Stomach (tissue), 9 donors: ENCODE measurements around the gene TEX48. TPM values are rescaled to one million over a fixed set of nuclear protein-coding genes. Genes with fewer than 3 reads are reported as not detected.

Experiments used
- DNase-seq, 2 donors: peaks; one replicate each; pipeline versions ENCODE4 v3.0.0 to v3.0.0-alpha.2; 2013 to 2019
- H3K27ac ChIP-seq, 5 donors: fragments of 200-600 bp in 4 of 5; sonication (generic) in 4 of 5; one replicate each; pipeline ENCODE4 v1.5.1; 2013 to 2019; ENCODE audit warnings: mild to moderate bottlenecking in 1 of 5, moderate library complexity in 1 of 5
- H3K27me3 ChIP-seq, 3 donors: fragments of 200-600 bp; sonication (generic); one replicate each; pipeline ENCODE4 v1.5.1; 2017 to 2019; ENCODE audit warnings: mixed run types in 1 of 3
- H3K36me3 ChIP-seq, 4 donors: fragments of 200-600 bp; sonication (generic); 1 replicate in 3 of 4; 2 replicates in 1 of 4; pipeline ENCODE4 v1.5.1; 2016 to 2019
- H3K4me1 ChIP-seq, 4 donors: fragments of 200-600 bp; sonication (generic); one replicate each; pipeline ENCODE4 v1.5.1; 2016 to 2019
- H3K4me3 ChIP-seq, 4 donors: fragments of 200-600 bp; sonication (generic) in 3 of 4; one replicate each; pipeline ENCODE4 v1.5.1; 2016 to 2019; ENCODE audit warnings: mild to moderate bottlenecking in 1 of 4
- H3K9me3 ChIP-seq, 4 donors: fragments of 200-600 bp; sonication (generic); one replicate each; pipeline ENCODE4 v1.5.1; 2016 to 2019
- EP300 ChIP-seq: sonication (generic); formaldehyde crosslinking; IDR thresholded peaks from one replicate; pipeline ENCODE4 v1.6.1; 2017; ENCODE audit warnings: antibody characterized with exemption
- POLR2A ChIP-seq, 4 donors: fragments of 450-650 bp; IDR thresholded peaks; one replicate each; pipeline ENCODE4 v1.6.1; 2016; ENCODE audit warnings: antibody characterized with exemption in 4 of 4, control low read depth in 2 of 4, mild to moderate bottlenecking in 1 of 4, moderate library complexity in 1 of 4
- POLR2AphosphoS5 ChIP-seq, 3 donors: sonication (generic); formaldehyde crosslinking; IDR thresholded peaks; one replicate each; pipeline ENCODE4 v1.6.1; 2016; ENCODE audit warnings: antibody characterized with exemption in 3 of 3
- WGBS, 5 donors: extraction: QIAGEN DNeasy Blood & Tissue Kit in 3 of 5; methylation state at CpG; one replicate each; pipeline versions ENCODE4 v1.1.5 to v1.1.7; 2013 to 2018; 5-methylcytosine and 5-hydroxymethylcytosine counted together
- intact Hi-C: fragments of 100-400 bp; cut with DNase I; formaldehyde crosslinking; loops from one replicate; pipeline ENCODE4 v1.15.1; 2023; ENCODE audit warnings: low total_unique reads
- polyA plus RNA-seq, 3 donors: library from polyadenylated mRNA; stranded (reverse); fragments of 200-250 nt; gene quantifications; one replicate each; pipeline ENCODE4 v1.2.3, GENCODE V29; 2013
- total RNA-seq, 5 donors: library from RNA; depleted of rRNA; stranded (reverse); fragments of >200 nt; gene quantifications; one replicate each; pipeline versions ENCODE4 v1.1.0 to v1.2.3, GENCODE V29; 2014 to 2016
- TF ChIP-seq, protein P1 (sequence below), 7 experiments: fragments of 450-650 bp in 4 of 7; fragments of 200-600 bp in 3 of 7; sonication (generic) in 3 of 7; IDR thresholded peaks; one replicate each; pipeline ENCODE4 v1.5.1; 2016 to 2019; ENCODE audit warnings: antibody characterized with exemption in 7 of 7, control low read depth in 2 of 7, mild to moderate bottlenecking in 1 of 7
- donor health status: healthy with polysubstance abuse.
- donor health status: Bipolar disorder and iron deficiency.
- donor health status: healthy.

The TEX48 gene
- total and polyA plus RNA-seq, 8 donors = not detected

DNA sequence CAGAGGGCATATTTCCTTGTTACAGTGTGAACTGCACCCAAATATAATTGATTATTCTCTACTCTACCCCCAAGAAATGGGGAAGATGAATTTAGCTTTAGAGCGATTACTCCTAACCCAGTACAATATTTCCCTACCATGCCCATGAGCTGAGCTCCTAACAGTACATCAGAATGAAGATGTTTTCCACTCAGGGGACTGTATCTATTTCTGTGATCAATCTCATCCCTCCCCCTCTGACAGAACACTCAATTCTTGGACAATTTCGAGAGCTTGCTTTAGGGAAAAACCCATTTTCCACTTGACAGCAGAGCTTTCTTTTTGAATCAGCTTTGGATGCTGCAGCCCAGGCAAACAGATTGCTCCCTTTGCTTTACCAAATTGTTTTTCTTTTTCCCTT lies 24.7 kb upstream of the TEX48 start:
- no peak overlapping the region for H3K27ac ChIP-seq
- no peak overlapping the region for H3K4me3 ChIP-seq
- no peaks in the 10 kb centered on the region for H3K27me3 ChIP-seq
- no peaks in the 10 kb centered on the region for H3K9me3 ChIP-seq
- intact Hi-C loops = no loop called here
- H3K36me3 ChIP-seq = no peaks in the 10 kb centered on the region
- 81 to 94% (median 89%) methylated on average over 2 of the region's 2 CpGs for whole genome bisulfite sequencing, 5 donors
- H3K4me1 ChIP-seq = no peaks in the 10 kb centered on the region
- DNase-seq = no peak
- TF ChIP-seq EP300 (no peak), POLR2A (IDR thresholded peaks at IDR 0.05) (no peak), POLR2AphosphoS5 (IDR thresholded peaks at IDR 0.05) (no peak)
- TF ChIP-seq, protein P1, sequence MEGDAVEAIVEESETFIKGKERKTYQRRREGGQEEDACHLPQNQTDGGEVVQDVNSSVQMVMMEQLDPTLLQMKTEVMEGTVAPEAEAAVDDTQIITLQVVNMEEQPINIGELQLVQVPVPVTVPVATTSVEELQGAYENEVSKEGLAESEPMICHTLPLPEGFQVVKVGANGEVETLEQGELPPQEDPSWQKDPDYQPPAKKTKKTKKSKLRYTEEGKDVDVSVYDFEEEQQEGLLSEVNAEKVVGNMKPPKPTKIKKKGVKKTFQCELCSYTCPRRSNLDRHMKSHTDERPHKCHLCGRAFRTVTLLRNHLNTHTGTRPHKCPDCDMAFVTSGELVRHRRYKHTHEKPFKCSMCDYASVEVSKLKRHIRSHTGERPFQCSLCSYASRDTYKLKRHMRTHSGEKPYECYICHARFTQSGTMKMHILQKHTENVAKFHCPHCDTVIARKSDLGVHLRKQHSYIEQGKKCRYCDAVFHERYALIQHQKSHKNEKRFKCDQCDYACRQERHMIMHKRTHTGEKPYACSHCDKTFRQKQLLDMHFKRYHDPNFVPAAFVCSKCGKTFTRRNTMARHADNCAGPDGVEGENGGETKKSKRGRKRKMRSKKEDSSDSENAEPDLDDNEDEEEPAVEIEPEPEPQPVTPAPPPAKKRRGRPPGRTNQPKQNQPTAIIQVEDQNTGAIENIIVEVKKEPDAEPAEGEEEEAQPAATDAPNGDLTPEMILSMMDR (IDR thresholded peaks at IDR 0.05) = no peak

DNA sequence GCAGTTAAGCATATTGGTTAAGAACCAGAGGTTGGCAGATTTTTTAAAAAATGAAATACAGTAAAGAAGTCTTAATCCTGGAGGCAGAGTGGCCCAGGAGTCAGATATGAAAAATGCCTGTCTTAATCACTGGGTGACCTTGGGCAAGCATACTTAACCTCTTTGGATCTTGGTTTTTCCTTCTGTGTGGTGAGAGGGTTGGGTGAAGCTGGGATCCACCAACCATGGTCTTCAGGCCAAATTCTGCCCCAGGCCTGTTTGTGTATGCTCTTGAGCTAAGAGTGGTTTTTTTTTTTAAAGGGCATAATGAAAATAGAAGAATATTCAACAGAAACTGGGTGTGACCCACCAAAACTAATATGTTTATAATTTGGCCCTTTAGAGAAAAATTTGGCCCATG lies 20.0 kb upstream of the TEX48 start:
- Histone ChIP-seq H3K27me3 (no peaks in the 10 kb centered on the region), H3K4me1 (no peaks in the 10 kb centered on the region), H3K4me3 (no peak overlapping the region), H3K27ac (no peak overlapping the region), H3K36me3 (no peaks in the 10 kb centered on the region), H3K9me3 (no peaks in the 10 kb centered on the region)
- TF ChIP-seq EP300 = no peak
- TF ChIP-seq, protein P1 (IDR thresholded peaks at IDR 0.05) = no peak
- TF ChIP-seq POLR2AphosphoS5 (IDR thresholded peaks at IDR 0.05) = no peak
- TF ChIP-seq POLR2A (IDR thresholded peaks at IDR 0.05) = no peak
- no peak for DNase-seq
- intact Hi-C loops = no loop called here

DNA sequence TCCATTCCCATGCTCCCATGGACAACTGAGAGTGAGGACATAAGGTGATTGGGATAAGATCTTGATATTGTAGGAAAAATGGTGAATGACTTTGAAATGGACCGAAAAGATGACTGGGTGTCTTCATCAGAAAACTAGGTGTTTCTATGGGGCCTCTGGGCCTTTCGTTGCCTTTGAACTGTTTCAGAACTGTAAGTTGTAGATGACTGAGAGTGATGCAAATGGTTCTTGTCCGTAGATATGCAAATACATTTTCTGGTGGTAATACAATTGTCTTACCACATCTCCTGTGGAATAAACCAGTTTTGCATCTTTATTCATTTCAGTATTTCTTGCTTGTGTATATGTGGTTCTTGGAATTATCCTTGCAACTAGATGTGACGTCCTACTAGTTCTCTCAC lies 16.0 kb upstream of the TEX48 start:
- TF ChIP-seq POLR2AphosphoS5 (IDR thresholded peaks at IDR 0.05) (no peak), POLR2A (IDR thresholded peaks at IDR 0.05) (no peak)
- no peaks in the 10 kb centered on the region for H3K9me3 ChIP-seq
- H3K4me1 ChIP-seq = no peaks in the 10 kb centered on the region
- no peaks in the 10 kb centered on the region for H3K36me3 ChIP-seq
- 84 to 93% (median 92%) methylated on average over 4 of the region's 4 CpGs for WGBS, 5 donors
- H3K27ac ChIP-seq = no peak overlapping the region
- DNase-seq = no peak
- intact Hi-C loops = no loop called here
- no peaks in the 10 kb centered on the region for H3K27me3 ChIP-seq
- H3K4me3 ChIP-seq = no peak overlapping the region

DNA sequence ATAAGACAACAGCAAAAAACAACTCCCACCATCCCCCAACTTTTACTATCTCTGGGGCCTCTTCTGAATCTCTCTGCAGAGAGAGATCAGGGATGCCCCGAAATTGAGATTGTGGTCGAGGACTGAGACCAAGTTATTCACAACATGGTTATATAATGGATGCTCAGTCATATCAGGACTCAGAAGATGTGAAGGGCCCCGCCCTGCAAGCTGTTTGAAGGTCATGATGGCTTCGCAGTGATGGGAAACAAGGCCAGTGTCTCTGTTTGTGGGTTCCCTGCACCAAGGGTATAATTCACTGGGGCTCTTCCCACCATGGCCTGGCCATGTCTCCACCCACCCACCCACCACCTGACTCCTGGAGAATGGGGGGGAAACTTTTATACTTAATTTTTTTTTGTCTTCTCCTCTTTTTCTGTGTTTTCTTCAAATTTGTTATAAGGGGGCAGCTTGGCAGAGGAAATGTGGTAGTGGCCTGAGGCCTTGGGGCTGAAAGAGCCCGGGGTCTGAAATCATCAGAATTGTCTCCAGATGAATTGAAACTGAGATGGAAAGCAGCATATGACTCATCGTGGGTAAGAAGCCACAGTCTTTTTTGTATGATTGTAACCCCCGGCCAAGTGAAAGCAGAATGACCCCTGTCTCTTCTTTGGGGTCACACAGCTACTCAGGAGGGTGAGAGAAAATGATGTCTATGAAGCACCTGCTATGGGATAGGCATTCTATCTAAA lies 15.0 kb upstream of the TEX48 start:
- Histone ChIP-seq H3K4me1 (no peaks in the 10 kb centered on the region), H3K36me3 (no peaks in the 10 kb centered on the region), H3K27ac (no peak overlapping the region), H3K9me3 (no peaks in the 10 kb centered on the region), H3K27me3 (no peaks in the 10 kb centered on the region), H3K4me3 (no peak overlapping the region)
- no peak for DNase-seq
- TF ChIP-seq, protein P1 (IDR thresholded peaks at IDR 0.05) = no peak
- TF ChIP-seq POLR2A (IDR thresholded peaks at IDR 0.05) (no peak), EP300 (no peak), POLR2AphosphoS5 (IDR thresholded peaks at IDR 0.05) (no peak)
- 72 to 80% (median 79%) methylated on average over 7 of the region's 7 CpGs for WGBS, 5 donors
- intact Hi-C loops = no loop called here

DNA sequence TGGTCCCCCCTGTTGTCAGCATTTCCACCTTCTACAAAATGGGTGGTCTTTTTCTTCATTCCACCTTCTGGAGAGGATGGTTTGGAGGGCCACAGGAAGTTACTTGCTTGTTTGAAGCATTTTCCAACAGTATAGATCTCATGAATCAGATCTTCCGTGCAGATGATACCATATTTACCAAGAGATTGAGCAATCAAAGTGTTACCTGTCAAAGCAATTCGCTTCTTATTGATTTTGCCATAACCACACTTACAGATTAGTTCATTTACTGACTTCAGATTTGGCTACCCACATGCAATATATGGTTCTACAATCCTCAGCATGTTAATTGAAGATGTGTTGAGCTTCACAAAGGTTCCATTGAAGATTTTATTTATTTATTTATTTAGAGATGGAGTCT lies 14.0 kb upstream of the TEX48 start:
- H3K4me1 ChIP-seq = no peaks in the 10 kb centered on the region
- 69 to 82% (median 77%) methylated on average over 2 of the region's 2 CpGs for WGBS, 5 donors
- TF ChIP-seq POLR2AphosphoS5 (IDR thresholded peaks at IDR 0.05) = no peak
- TF ChIP-seq, protein P1 (IDR thresholded peaks at IDR 0.05) = no peak
- no peak for TF ChIP-seq POLR2A (IDR thresholded peaks at IDR 0.05)
- no peak for TF ChIP-seq EP300
- H3K27me3 ChIP-seq = no peaks in the 10 kb centered on the region
- no peaks in the 10 kb centered on the region for H3K36me3 ChIP-seq
- no peak overlapping the region for H3K27ac ChIP-seq
- DNase-seq = no peak
- intact Hi-C loops = no loop called here
- no peaks in the 10 kb centered on the region for H3K9me3 ChIP-seq
- no peak overlapping the region for H3K4me3 ChIP-seq
